HG03097 (cell line): ENCODE data around the gene GATAD2A.
"Not testable (repeated sequence)": the region's sequence is repeated elsewhere in the genome, so short reads cannot be mapped to it uniquely, and the experiment has no call there.

Experiments
- ATAC-seq: cut with Tn5 transposase; IDR thresholded peaks from one replicate; pipeline ENCODE4 v1.9.1; 2021; ENCODE audit not compliant: unreplicated experiment, low FRiP score

The GATAD2A gene

GRCh38 chr19:19443902-19444680 lies 38.6 kb downstream of the GATAD2A start:
- no peak for ATAC-seq

- ATAC-seq = no peak
Observed at GRCh38 chr19:19444681-19445155, 39.2 kb downstream of the GATAD2A start.

- no peak for ATAC-seq
Observed at GRCh38 chr19:19445288-19445687, 39.8 kb downstream of the GATAD2A start.

GRCh38 chr19:19445911-19446361 lies 40.5 kb downstream of the GATAD2A start:
- no peak for ATAC-seq

GRCh38 chr19:19446655-19447437 lies 41.4 kb downstream of the GATAD2A start:
- no peak for ATAC-seq

- ATAC-seq = no peak
Observed at GRCh38 chr19:19447536-19448237, 42.2 kb downstream of the GATAD2A start.

GRCh38 chr19:19448238-19448544 lies 42.7 kb downstream of the GATAD2A start:
- no peak for ATAC-seq

GRCh38 chr19:19451429-19452242 lies 46.2 kb downstream of the GATAD2A start:
- no peak for ATAC-seq

GRCh38 chr19:19452243-19453124 lies 47.0 kb downstream of the GATAD2A start:
- no peak for ATAC-seq

GRCh38 chr19:19453125-19453454 lies 47.6 kb downstream of the GATAD2A start:
- ATAC-seq = no peak

- ATAC-seq = not testable (repeated sequence)
Observed at GRCh38 chr19:19455166-19455919, 49.9 kb downstream of the GATAD2A start.

GRCh38 chr19:19457671-19458070 lies 52.2 kb downstream of the GATAD2A start:
- ATAC-seq = no peak

GRCh38 chr19:19458110-19458816 lies 52.8 kb downstream of the GATAD2A start:
- no peak for ATAC-seq

- ATAC-seq = no peak
Observed at GRCh38 chr19:19459073-19459472, 53.6 kb downstream of the GATAD2A start.

- ATAC-seq = no peak
Observed at GRCh38 chr19:19459707-19460251, 54.3 kb downstream of the GATAD2A start.

GRCh38 chr19:19460258-19460731 lies 54.8 kb downstream of the GATAD2A start:
- ATAC-seq = no peak

GRCh38 chr19:19460761-19461265 lies 55.3 kb downstream of the GATAD2A start:
- ATAC-seq = no peak

GRCh38 chr19:19461306-19461670 lies 55.8 kb downstream of the GATAD2A start:
- ATAC-seq = no peak
